Tibial artery (tissue), 4 donors: Measurements from ENCODE around the gene TPM2.
"Not testable (repeated sequence)": the region's sequence is repeated elsewhere in the genome, so short reads cannot be mapped to it uniquely, and the experiment has no call there.

ENCODE experiments used
- DNase-seq, 2 donors: peaks; one replicate each; pipeline ENCODE4 v3.0.0-alpha.2; 2019
- H3K27ac ChIP-seq, 2 donors: fragments of 200-600 bp; sonication (generic) in 1 of 2; 1 replicate in 1 of 2; 2 replicates in 1 of 2; pipeline ENCODE4 v1.5.1; 2018 to 2019; ENCODE audit warnings: mild to moderate bottlenecking in 1 of 2
- H3K27me3 ChIP-seq, 2 donors: fragments of 200-600 bp; sonication (generic) in 1 of 2; one replicate each; pipeline versions ENCODE4 v1.5.1 to v1.6.0; 2016 to 2019
- H3K36me3 ChIP-seq, 3 donors: fragments of 200-600 bp; sonication (generic) in 2 of 3; one replicate each; pipeline ENCODE4 v1.5.1; 2016 to 2019; ENCODE audit warnings: mild to moderate bottlenecking in 2 of 3
- H3K4me1 ChIP-seq, 4 donors: fragments of 200-600 bp; sonication (generic) in 2 of 4; 1 replicate in 3 of 4; 2 replicates in 1 of 4; pipeline ENCODE4 v1.5.1; 2016 to 2019
- H3K4me3 ChIP-seq, 2 donors: fragments of 200-600 bp; sonication (generic) in 1 of 2; 1 replicate in 1 of 2; 2 replicates in 1 of 2; pipeline ENCODE4 v1.5.1; 2018 to 2019; ENCODE audit warnings: mild to moderate bottlenecking in 2 of 2
- H3K9me3 ChIP-seq, 3 donors: fragments of 200-600 bp; sonication (generic) in 1 of 3; one replicate each; pipeline ENCODE4 v1.5.1; 2016 to 2019
- intact Hi-C: fragments of 100-400 bp; cut with DNase I; formaldehyde crosslinking; loops from one replicate; pipeline ENCODE4 v1.15.0; 2023; ENCODE audit warnings: low total_unique reads
- TF ChIP-seq, protein P1 (sequence below), 2 experiments: fragments of 200-600 bp in 1 of 2; fragments of 450-650 bp in 1 of 2; IDR thresholded peaks; one replicate each; pipeline ENCODE4 v1.5.1; 2017 to 2019; ENCODE audit warnings: antibody characterized with exemption in 2 of 2, mild to moderate bottlenecking in 1 of 2, moderate library complexity in 1 of 2

The TPM2 gene

DNA sequence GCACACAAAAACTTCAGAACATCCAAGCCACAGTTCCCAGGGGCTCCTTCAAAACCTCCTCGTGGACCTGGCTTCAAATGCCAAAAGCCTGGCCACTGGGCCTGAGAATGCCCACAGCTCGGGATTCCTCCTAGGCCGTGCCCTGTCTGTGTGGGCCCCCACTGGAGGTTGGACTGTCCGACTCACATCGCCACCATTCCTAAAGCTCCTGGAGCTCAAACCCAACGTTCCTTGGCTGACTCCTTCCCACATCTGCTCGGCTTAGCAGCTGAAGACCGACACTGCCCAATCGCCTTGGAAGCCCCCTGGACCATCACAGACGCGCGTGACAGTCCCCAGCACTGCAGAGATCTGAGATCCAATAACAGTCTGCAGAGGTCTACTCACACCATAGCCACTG lies 46.7 kb downstream of the TPM2 start:
- no peaks in the 10 kb centered on the region for H3K9me3 ChIP-seq
- intact Hi-C loops: loop anchor here (5.0 kb wide), 1 partner anchor 36 kb away; the partner anchor contains the start of gene TESK1

DNA sequence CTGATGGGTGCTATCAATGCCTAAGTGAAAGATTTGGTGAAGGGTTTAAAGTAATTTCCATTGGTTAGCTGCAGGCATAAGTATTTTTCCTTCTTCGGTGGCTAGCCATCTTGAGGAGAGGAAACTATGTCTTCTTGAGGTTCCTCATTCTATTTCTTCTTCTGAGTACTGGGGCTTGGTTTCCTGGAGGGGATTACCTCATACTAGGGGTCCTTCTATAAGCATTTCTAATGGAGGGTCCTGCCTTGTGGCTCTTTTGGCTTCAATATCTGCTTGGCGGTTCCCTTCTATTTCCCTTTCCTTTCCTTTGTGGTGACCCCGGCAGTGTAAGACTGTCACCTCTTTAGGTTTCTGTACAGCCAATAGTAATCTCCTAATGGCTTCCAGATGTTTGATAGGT lies 48.2 kb downstream of the TPM2 start:
- not testable (repeated sequence) for H3K9me3 ChIP-seq, H3K36me3 ChIP-seq, H3K4me1 ChIP-seq, H3K27me3 ChIP-seq, H3K27ac ChIP-seq, H3K4me3 ChIP-seq
- intact Hi-C loops: loop anchor here (5.0 kb wide), 1 partner anchor 34 kb away; the partner anchor contains the start of gene TESK1
- peak in 1 of 2 donors; percentile 1 for DNase-seq

More for the DNA sequence above, 46.7 kb downstream of the TPM2 start:
- Histone ChIP-seq H3K4me3 (no peak overlapping the region), H3K27ac (no peak overlapping the region), H3K36me3 (peaks cover 0 to 5% (median 0%) of the 10 kb centered on the region in 3 donors), H3K27me3 (no peaks in the 10 kb centered on the region), H3K4me1 (peaks cover 0 to 14% (median 7%) of the 10 kb centered on the region in 4 donors)
- DNase-seq: peak in 1 of 2 donors; percentile 59
- TF ChIP-seq, protein P1, sequence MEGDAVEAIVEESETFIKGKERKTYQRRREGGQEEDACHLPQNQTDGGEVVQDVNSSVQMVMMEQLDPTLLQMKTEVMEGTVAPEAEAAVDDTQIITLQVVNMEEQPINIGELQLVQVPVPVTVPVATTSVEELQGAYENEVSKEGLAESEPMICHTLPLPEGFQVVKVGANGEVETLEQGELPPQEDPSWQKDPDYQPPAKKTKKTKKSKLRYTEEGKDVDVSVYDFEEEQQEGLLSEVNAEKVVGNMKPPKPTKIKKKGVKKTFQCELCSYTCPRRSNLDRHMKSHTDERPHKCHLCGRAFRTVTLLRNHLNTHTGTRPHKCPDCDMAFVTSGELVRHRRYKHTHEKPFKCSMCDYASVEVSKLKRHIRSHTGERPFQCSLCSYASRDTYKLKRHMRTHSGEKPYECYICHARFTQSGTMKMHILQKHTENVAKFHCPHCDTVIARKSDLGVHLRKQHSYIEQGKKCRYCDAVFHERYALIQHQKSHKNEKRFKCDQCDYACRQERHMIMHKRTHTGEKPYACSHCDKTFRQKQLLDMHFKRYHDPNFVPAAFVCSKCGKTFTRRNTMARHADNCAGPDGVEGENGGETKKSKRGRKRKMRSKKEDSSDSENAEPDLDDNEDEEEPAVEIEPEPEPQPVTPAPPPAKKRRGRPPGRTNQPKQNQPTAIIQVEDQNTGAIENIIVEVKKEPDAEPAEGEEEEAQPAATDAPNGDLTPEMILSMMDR (IDR thresholded peaks at IDR 0.05): no peak

DNA sequence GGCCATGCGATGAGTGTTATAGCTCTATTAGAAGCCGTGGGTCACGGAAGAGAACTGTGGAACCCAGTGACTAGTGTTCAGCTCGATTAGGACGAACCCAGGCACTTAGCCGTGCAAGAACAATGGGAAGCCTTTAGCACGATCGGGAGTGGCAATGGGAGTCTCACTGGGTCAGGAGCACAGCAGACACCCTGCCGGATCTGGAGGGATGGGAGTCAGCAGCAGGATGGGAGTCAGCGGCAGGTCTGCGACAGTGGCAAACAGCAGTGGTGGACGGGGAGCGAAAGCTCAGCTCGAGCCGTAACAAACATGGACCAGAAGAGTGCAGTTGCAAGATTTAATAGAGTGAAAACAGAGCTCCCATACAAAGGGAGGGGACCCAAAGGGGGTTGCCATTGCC lies 49.3 kb downstream of the TPM2 start:
- H3K27me3 ChIP-seq, H3K36me3 ChIP-seq, H3K27ac ChIP-seq, H3K4me1 ChIP-seq, H3K9me3 ChIP-seq, H3K4me3 ChIP-seq: not testable (repeated sequence)
- DNase-seq: peak in 1 of 2 donors; percentile 39
- intact Hi-C loops: loop anchor here (5.0 kb wide), 1 partner anchor 33 kb away; the partner anchor contains the start of gene TESK1

- Histone ChIP-seq H3K27ac (no peak overlapping the region), H3K36me3 (peaks cover 0 to 5% (median 0%) of the 10 kb centered on the region in 3 donors), H3K4me3 (no peak overlapping the region), H3K9me3 (no peaks in the 10 kb centered on the region), H3K4me1 (no peaks in the 10 kb centered on the region), H3K27me3 (no peaks in the 10 kb centered on the region)
- DNase-seq: no peak
- TF ChIP-seq, protein P1 (IDR thresholded peaks at IDR 0.05): no peak
- intact Hi-C loops: loop anchor here (5.0 to 10.0 kb wide), 2 partner anchors 32 to 225 kb away; partner anchors contain the start of gene TESK1
Measured at GRCh38 chr9:35639631-35640030, 50.1 kb downstream of the TPM2 start.

DNA sequence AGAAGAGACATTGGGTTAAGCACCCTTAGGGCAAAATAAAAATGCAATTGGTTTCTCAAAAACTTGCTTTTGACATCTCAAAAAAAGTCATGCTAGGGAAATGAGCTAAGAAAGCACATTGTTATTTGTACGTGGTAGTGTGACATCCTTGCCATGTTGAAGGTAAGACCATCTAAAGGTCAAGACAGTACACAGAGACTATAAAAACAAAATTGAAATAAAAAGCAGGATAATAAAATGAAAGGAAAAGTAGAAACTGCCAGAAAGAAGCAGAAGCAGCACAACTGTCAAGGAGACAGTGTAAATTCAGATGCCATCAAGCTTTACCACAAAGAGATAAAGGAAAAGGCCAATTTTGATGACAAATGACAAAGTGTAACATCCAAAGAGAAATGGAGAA lies 50.5 kb downstream of the TPM2 start:
- not testable (repeated sequence) for H3K4me1 ChIP-seq, H3K36me3 ChIP-seq, H3K4me3 ChIP-seq, H3K9me3 ChIP-seq, DNase-seq, H3K27me3 ChIP-seq, H3K27ac ChIP-seq
- intact Hi-C loops: loop anchor here (10.0 kb wide), 1 partner anchor 226 kb away; no protein-coding TSS in a partner anchor

GRCh38 chr9:35638751-35639150 lies 51.0 kb downstream of the TPM2 start:
- H3K27ac ChIP-seq, H3K4me1 ChIP-seq, H3K36me3 ChIP-seq, H3K4me3 ChIP-seq, H3K9me3 ChIP-seq, H3K27me3 ChIP-seq: not testable (repeated sequence)
- intact Hi-C loops: loop anchor here (10.0 kb wide), 1 partner anchor 226 kb away; no protein-coding TSS in a partner anchor
- DNase-seq: peak in 1 of 2 donors; percentile 10

DNA sequence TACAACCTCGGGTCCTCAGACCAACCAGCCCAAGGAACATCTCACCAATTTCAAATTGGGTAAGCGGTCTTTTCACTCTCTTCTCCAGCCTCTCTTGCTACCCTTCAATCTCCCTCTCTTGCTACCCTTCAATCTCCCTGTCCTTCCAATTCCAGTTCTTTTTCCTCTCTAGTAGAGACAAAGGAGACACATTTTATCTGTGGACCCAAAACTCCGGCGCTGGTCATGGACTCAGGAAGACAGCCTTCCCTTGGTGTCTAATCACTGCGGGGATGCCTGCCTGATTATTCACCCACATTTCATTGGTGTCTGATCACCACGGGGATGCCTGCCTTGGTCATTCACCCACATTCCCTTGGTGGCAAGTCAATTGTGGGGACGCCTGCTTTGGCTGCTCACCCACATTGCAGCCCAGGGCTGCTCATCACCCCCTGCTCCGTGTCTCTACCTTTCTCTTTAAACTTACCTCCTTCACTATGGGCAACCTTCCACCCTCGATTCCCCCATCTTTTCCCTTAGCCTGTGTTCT lies 52.2 kb downstream of the TPM2 start:
- not testable (repeated sequence) for H3K36me3 ChIP-seq, H3K27ac ChIP-seq, H3K4me1 ChIP-seq, H3K4me3 ChIP-seq, H3K9me3 ChIP-seq, H3K27me3 ChIP-seq
- intact Hi-C loops: loop anchor here (10.0 kb wide), 1 partner anchor 227 kb away; no protein-coding TSS in a partner anchor
- peak in 1 of 2 donors; percentile 27 for DNase-seq

- H3K27me3 ChIP-seq, H3K27ac ChIP-seq, H3K36me3 ChIP-seq, H3K9me3 ChIP-seq, H3K4me3 ChIP-seq, DNase-seq, H3K4me1 ChIP-seq: not testable (repeated sequence)
- intact Hi-C loops: loop anchor here (10.0 kb wide), 1 partner anchor 228 kb away; no protein-coding TSS in a partner anchor
Measured at GRCh38 chr9:35636877-35637246, 52.9 kb downstream of the TPM2 start.
